GM19099 (cell line): Measurements from ENCODE around the gene ACCS.

Source experiments
- POLR2A ChIP-seq: IDR thresholded peaks from 3 replicates; pipeline ENCODE4 v1.6.1; 2011; ENCODE audit warnings: low read depth; ENCODE audit not compliant: insufficient read length; ENCODE audit errors: extremely low read depth

The ACCS gene

GRCh38 chr11:44096360-44097185 is 30.5 kb downstream of the ACCS start:
- TF ChIP-seq POLR2A: no peak

- no peak for TF ChIP-seq POLR2A
Measured at GRCh38 chr11:44097821-44098220, 31.8 kb downstream of the ACCS start.

GRCh38 chr11:44101098-44101497 is 35.0 kb downstream of the ACCS start:
- no peak for TF ChIP-seq POLR2A

GRCh38 chr11:44104481-44105294 is 38.6 kb downstream of the ACCS start:
- no peak for TF ChIP-seq POLR2A

- TF ChIP-seq POLR2A: no peak
Measured at GRCh38 chr11:44108260-44108659, 42.2 kb downstream of the ACCS start.

- TF ChIP-seq POLR2A: no peak
Measured at GRCh38 chr11:44110231-44110679, 44.2 kb downstream of the ACCS start.

- TF ChIP-seq POLR2A: no peak
Measured at GRCh38 chr11:44112091-44112821, 46.2 kb downstream of the ACCS start.

- TF ChIP-seq POLR2A: no peak
Measured at GRCh38 chr11:44113018-44113417, 46.9 kb downstream of the ACCS start.

- no peak for TF ChIP-seq POLR2A
Measured at GRCh38 chr11:44113572-44113971, 47.5 kb downstream of the ACCS start.

- TF ChIP-seq POLR2A: no peak
Measured at GRCh38 chr11:44116234-44116830, 50.3 kb downstream of the ACCS start.

- TF ChIP-seq POLR2A: no peak
Measured at GRCh38 chr11:44120169-44120568, 54.1 kb downstream of the ACCS start.

GRCh38 chr11:44125598-44125997 is 59.5 kb downstream of the ACCS start:
- no peak for TF ChIP-seq POLR2A

- no peak for TF ChIP-seq POLR2A
Measured at GRCh38 chr11:44126304-44126703, 60.2 kb downstream of the ACCS start.

GRCh38 chr11:44127130-44127529 is 61.1 kb downstream of the ACCS start:
- TF ChIP-seq POLR2A: no peak

GRCh38 chr11:44128729-44129128 is 62.7 kb downstream of the ACCS start:
- no peak for TF ChIP-seq POLR2A
